Stomach (tissue), 9 donors: ENCODE results near the gene HES5. TPM values are rescaled to one million over a fixed set of nuclear protein-coding genes. Genes with fewer than 3 reads are reported as not detected.

Source experiments
- DNase-seq, 2 donors: peaks; one replicate each; pipeline versions ENCODE4 v3.0.0 to v3.0.0-alpha.2; 2013 to 2019
- H3K27ac ChIP-seq, 5 donors: fragments of 200-600 bp in 4 of 5; sonication (generic) in 4 of 5; one replicate each; pipeline ENCODE4 v1.5.1; 2013 to 2019; ENCODE audit warnings: mild to moderate bottlenecking in 1 of 5, moderate library complexity in 1 of 5
- H3K27me3 ChIP-seq, 3 donors: fragments of 200-600 bp; sonication (generic); one replicate each; pipeline ENCODE4 v1.5.1; 2017 to 2019; ENCODE audit warnings: mixed run types in 1 of 3
- H3K36me3 ChIP-seq, 4 donors: fragments of 200-600 bp; sonication (generic); 1 replicate in 3 of 4; 2 replicates in 1 of 4; pipeline ENCODE4 v1.5.1; 2016 to 2019
- H3K4me1 ChIP-seq, 4 donors: fragments of 200-600 bp; sonication (generic); one replicate each; pipeline ENCODE4 v1.5.1; 2016 to 2019
- H3K4me3 ChIP-seq, 4 donors: fragments of 200-600 bp; sonication (generic) in 3 of 4; one replicate each; pipeline ENCODE4 v1.5.1; 2016 to 2019; ENCODE audit warnings: mild to moderate bottlenecking in 1 of 4
- H3K9me3 ChIP-seq, 4 donors: fragments of 200-600 bp; sonication (generic); one replicate each; pipeline ENCODE4 v1.5.1; 2016 to 2019
- EP300 ChIP-seq: sonication (generic); formaldehyde crosslinking; IDR thresholded peaks from one replicate; pipeline ENCODE4 v1.6.1; 2017; ENCODE audit warnings: antibody characterized with exemption
- POLR2A ChIP-seq, 4 donors: fragments of 450-650 bp; IDR thresholded peaks; one replicate each; pipeline ENCODE4 v1.6.1; 2016; ENCODE audit warnings: antibody characterized with exemption in 4 of 4, control low read depth in 2 of 4, mild to moderate bottlenecking in 1 of 4, moderate library complexity in 1 of 4
- POLR2AphosphoS5 ChIP-seq, 3 donors: sonication (generic); formaldehyde crosslinking; IDR thresholded peaks; one replicate each; pipeline ENCODE4 v1.6.1; 2016; ENCODE audit warnings: antibody characterized with exemption in 3 of 3
- WGBS, 5 donors: extraction: QIAGEN DNeasy Blood & Tissue Kit in 3 of 5; methylation state at CpG; one replicate each; pipeline versions ENCODE4 v1.1.5 to v1.1.7; 2013 to 2018; 5-methylcytosine and 5-hydroxymethylcytosine counted together
- intact Hi-C: fragments of 100-400 bp; cut with DNase I; formaldehyde crosslinking; loops from one replicate; pipeline ENCODE4 v1.15.1; 2023; ENCODE audit warnings: low total_unique reads
- polyA plus RNA-seq, 3 donors: library from polyadenylated mRNA; stranded (reverse); fragments of 200-250 nt; gene quantifications; one replicate each; pipeline ENCODE4 v1.2.3, GENCODE V29; 2013
- total RNA-seq, 5 donors: library from RNA; depleted of rRNA; stranded (reverse); fragments of >200 nt; gene quantifications; one replicate each; pipeline versions ENCODE4 v1.1.0 to v1.2.3, GENCODE V29; 2014 to 2016
- TF ChIP-seq, protein P1 (sequence below), 7 experiments: fragments of 450-650 bp in 4 of 7; fragments of 200-600 bp in 3 of 7; sonication (generic) in 3 of 7; IDR thresholded peaks; one replicate each; pipeline ENCODE4 v1.5.1; 2016 to 2019; ENCODE audit warnings: antibody characterized with exemption in 7 of 7, control low read depth in 2 of 7, mild to moderate bottlenecking in 1 of 7
- donor health status: healthy with polysubstance abuse.
- donor health status: Bipolar disorder and iron deficiency.
- donor health status: healthy.

HES5 gene
- total and polyA plus RNA-seq, 8 donors = 0.25 to 9.6 TPM; not detected in 6

DNA sequence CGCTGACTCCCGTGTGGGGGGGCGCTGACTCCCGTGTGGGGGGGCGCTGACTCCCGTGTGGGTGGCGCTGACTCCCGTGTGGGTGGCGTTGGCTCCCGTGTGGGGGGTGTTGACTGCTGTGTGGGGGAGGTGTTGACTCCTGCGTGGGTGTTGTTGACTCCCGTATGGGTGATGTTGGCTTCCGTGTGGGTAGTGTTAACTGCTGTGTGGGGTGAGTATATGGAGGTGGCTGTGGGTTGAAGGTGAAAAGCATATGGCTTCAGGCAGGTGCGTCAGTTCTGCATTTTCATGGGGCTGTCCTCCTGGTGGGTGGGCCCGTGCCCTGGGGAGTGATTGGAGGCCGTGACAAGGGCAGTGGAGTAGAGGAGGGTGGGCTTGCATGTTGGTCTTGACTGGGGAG, 46.1 kb downstream of the HES5 start:
- peaks cover 0 to 14% (median 10%) of the 10 kb centered on the region in 4 donors for H3K9me3 ChIP-seq
- TF ChIP-seq EP300 (no peak), POLR2A (IDR thresholded peaks at IDR 0.05) (no peak), POLR2AphosphoS5 (IDR thresholded peaks at IDR 0.05) (no peak)
- TF ChIP-seq, protein P1, sequence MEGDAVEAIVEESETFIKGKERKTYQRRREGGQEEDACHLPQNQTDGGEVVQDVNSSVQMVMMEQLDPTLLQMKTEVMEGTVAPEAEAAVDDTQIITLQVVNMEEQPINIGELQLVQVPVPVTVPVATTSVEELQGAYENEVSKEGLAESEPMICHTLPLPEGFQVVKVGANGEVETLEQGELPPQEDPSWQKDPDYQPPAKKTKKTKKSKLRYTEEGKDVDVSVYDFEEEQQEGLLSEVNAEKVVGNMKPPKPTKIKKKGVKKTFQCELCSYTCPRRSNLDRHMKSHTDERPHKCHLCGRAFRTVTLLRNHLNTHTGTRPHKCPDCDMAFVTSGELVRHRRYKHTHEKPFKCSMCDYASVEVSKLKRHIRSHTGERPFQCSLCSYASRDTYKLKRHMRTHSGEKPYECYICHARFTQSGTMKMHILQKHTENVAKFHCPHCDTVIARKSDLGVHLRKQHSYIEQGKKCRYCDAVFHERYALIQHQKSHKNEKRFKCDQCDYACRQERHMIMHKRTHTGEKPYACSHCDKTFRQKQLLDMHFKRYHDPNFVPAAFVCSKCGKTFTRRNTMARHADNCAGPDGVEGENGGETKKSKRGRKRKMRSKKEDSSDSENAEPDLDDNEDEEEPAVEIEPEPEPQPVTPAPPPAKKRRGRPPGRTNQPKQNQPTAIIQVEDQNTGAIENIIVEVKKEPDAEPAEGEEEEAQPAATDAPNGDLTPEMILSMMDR (IDR thresholded peaks at IDR 0.05) = no peak
- no peak overlapping the region for H3K27ac ChIP-seq
- H3K4me3 ChIP-seq = no peak overlapping the region
- H3K4me1 ChIP-seq = peaks cover 0 to 23% (median 10%) of the 10 kb centered on the region in 4 donors
- no peaks in the 10 kb centered on the region for H3K36me3 ChIP-seq
- H3K27me3 ChIP-seq = no peaks in the 10 kb centered on the region
- WGBS, 5 donors = 75 to 89% (median 82%) methylated on average over 6 to 16 of the region's 16 CpGs
- intact Hi-C loops = no loop called here
- no peak for DNase-seq

DNA sequence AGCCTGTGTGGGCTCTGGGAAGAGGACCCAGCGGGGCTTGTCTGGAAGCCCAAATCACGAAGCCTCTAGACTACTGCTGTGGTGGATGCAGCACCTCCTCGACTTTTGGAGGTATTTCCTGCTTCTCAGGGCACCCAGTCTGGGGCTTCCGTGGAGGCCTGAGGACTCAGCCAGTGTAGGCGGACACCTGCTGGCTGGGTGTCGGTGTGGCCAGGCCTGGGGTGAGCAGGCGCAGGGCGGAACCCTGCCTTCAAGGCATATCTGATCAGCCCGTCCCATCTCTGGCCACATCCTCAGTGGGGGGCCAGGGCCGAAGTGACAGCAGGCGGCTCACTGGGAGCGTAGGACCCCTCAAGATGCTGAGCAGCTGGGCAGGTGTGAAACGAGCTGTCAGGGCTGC, 47.0 kb downstream of the HES5 start:
- TF ChIP-seq POLR2A (IDR thresholded peaks at IDR 0.05) (no peak), POLR2AphosphoS5 (IDR thresholded peaks at IDR 0.05) (no peak), EP300 (no peak)
- TF ChIP-seq, protein P1 (IDR thresholded peaks at IDR 0.05) = no peak
- Histone ChIP-seq H3K36me3 (no peaks in the 10 kb centered on the region), H3K4me3 (no peak overlapping the region), H3K9me3 (peaks cover 0 to 4% (median under 1%) of the 10 kb centered on the region in 4 donors), H3K27me3 (peaks cover 0 to 2% (median 0%) of the 10 kb centered on the region in 3 donors), H3K27ac (no peak overlapping the region), H3K4me1 (peaks cover 0 to 26% (median 11%) of the 10 kb centered on the region in 4 donors)
- intact Hi-C loops = no loop called here
- WGBS, 5 donors = 80 to 87% (median 86%) methylated on average over 7 to 13 of the region's 13 CpGs
- no peak for DNase-seq

DNA sequence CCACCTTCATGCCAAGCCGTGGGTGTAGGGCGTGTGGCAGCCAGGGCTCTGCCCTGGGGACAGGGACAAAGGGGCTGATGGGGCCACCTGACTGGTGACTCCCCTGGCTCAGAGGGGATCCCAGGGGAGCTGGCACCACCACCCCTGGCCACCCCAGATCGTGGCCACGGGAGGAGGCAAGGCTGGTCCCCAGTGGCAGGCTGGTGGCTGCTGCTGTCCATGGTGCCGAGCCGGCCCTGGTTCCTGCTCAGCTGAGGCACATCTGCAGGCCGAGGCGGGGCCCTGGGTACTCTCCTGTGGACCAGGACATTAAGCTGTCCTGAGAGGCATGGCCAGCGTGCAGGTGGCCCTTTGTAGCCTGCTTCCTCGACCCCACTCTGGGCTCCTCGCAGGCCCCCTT, 47.5 kb downstream of the HES5 start:
- TF ChIP-seq POLR2A (IDR thresholded peaks at IDR 0.05) (no peak), POLR2AphosphoS5 (IDR thresholded peaks at IDR 0.05) (no peak), EP300 (no peak)
- TF ChIP-seq, protein P1 (IDR thresholded peaks at IDR 0.05) = no peak
- 79 to 87% (median 80%) methylated on average over 2 to 11 of the region's 11 CpGs for WGBS, 5 donors
- peaks cover 0 to 28% (median 14%) of the 10 kb centered on the region in 4 donors for H3K4me1 ChIP-seq
- intact Hi-C loops = no loop called here
- DNase-seq = no peak
- H3K27me3 ChIP-seq = peaks cover 0 to 7% (median 0%) of the 10 kb centered on the region in 3 donors
- no peak overlapping the region for H3K27ac ChIP-seq
- no peaks in the 10 kb centered on the region for H3K9me3 ChIP-seq
- H3K4me3 ChIP-seq = no peak overlapping the region
- H3K36me3 ChIP-seq = no peaks in the 10 kb centered on the region

DNA sequence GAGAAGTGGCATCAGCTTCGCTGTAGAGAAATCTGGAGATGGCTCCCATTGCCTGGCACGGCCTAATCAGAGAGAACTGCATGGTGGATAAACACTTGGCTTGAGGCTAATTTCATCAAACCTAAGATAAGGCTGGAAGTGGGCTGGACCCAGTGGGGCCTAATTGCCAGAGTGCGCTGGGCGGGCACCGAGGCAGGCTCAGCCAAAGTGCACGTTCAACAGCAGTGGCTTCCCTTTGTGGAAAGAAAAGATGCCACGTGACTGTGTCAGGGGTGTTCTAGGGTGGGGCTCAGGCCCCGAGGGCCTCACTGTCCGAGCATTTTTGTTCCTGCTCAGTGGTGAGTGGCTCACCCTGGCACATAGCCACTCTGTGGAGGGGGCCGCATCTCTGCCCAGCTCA, 48.2 kb downstream of the HES5 start:
- peak; percentile 34 to 43 for DNase-seq
- intact Hi-C loops = no loop called here
- Histone ChIP-seq H3K27ac (no peak overlapping the region), H3K4me1 (peaks cover 0 to 28% (median 14%) of the 10 kb centered on the region in 4 donors), H3K36me3 (no peaks in the 10 kb centered on the region), H3K4me3 (no peak overlapping the region), H3K9me3 (no peaks in the 10 kb centered on the region), H3K27me3 (peaks cover 0 to 14% (median 0%) of the 10 kb centered on the region in 3 donors)
- TF ChIP-seq, protein P1 (IDR thresholded peaks at IDR 0.05) = no peak
- TF ChIP-seq POLR2AphosphoS5 (IDR thresholded peaks at IDR 0.05) (no peak), POLR2A (IDR thresholded peaks at IDR 0.05) (no peak), EP300 (no peak)
- WGBS, 5 donors = 27 to 50% (median 36%) methylated on average over 7 to 10 of the region's 10 CpGs
